ENCODE data around the gene HIP1R. TPM values are rescaled to one million over a fixed set of nuclear protein-coding genes. Genes with fewer than 3 reads are reported as not detected.

The HIP1R gene
- total RNA-seq, 1 donor from 2014 or later, result 61.1 TPM

DNA sequence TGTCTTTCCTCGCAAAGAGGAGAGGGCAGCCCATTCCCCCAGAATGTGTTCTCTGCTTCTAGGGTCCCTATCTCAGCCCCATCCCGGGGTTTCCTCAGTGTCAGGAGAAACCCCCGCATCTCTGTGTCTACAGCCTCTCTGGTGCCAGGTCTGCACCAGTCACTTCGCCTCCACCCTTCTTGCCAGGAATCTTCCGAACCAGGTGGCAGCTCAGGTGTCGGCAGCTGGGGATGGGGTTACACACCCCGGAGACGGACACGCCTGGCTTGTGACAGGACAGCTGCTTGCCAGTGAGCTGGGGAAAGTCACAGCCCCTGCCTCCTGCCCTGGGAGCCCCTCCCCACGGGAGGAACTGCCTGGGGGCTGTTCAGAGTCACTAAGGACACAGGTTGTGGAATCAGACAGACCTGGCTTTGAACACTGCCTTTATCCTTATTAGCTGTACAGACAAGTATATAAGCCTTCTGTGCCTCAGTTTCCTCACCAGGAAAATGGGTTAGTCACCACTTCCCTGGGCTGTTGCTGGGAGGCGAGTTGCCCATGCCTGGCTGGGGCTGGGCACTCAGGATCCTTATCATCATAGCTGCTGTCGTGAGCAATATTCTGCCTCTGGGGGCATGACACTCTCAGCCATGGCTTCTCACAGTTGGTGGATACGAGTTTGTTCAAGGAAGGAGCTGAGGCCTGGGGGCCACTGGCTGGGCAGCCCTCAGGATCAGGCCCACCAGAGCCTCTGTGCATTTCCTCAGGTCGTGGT, 10.8 kb downstream of the HIP1R start:
- Mint-ChIP-seq H3K4me1 (ENCODE audit: low read depth) (peaks cover 8% of the 10 kb centered on the region), H3K27ac (no peak overlapping the region), H3K4me3 (ENCODE audit: low read depth) (no peak overlapping the region), H3K9me3 (ENCODE audit: low read depth) (no peaks in the 10 kb centered on the region), H3K36me3 (ENCODE audit: insufficient read depth) (peaks cover 5% of the 10 kb centered on the region), H3K27me3 (no peaks in the 10 kb centered on the region)
- DNase-seq (ENCODE audit: low spot score, unreplicated experiment), result no peak
- TF ChIP-seq, protein P1, sequence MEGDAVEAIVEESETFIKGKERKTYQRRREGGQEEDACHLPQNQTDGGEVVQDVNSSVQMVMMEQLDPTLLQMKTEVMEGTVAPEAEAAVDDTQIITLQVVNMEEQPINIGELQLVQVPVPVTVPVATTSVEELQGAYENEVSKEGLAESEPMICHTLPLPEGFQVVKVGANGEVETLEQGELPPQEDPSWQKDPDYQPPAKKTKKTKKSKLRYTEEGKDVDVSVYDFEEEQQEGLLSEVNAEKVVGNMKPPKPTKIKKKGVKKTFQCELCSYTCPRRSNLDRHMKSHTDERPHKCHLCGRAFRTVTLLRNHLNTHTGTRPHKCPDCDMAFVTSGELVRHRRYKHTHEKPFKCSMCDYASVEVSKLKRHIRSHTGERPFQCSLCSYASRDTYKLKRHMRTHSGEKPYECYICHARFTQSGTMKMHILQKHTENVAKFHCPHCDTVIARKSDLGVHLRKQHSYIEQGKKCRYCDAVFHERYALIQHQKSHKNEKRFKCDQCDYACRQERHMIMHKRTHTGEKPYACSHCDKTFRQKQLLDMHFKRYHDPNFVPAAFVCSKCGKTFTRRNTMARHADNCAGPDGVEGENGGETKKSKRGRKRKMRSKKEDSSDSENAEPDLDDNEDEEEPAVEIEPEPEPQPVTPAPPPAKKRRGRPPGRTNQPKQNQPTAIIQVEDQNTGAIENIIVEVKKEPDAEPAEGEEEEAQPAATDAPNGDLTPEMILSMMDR (IDR thresholded peaks at IDR 0.05; ENCODE audit: unreplicated experiment), result no peak

DNA sequence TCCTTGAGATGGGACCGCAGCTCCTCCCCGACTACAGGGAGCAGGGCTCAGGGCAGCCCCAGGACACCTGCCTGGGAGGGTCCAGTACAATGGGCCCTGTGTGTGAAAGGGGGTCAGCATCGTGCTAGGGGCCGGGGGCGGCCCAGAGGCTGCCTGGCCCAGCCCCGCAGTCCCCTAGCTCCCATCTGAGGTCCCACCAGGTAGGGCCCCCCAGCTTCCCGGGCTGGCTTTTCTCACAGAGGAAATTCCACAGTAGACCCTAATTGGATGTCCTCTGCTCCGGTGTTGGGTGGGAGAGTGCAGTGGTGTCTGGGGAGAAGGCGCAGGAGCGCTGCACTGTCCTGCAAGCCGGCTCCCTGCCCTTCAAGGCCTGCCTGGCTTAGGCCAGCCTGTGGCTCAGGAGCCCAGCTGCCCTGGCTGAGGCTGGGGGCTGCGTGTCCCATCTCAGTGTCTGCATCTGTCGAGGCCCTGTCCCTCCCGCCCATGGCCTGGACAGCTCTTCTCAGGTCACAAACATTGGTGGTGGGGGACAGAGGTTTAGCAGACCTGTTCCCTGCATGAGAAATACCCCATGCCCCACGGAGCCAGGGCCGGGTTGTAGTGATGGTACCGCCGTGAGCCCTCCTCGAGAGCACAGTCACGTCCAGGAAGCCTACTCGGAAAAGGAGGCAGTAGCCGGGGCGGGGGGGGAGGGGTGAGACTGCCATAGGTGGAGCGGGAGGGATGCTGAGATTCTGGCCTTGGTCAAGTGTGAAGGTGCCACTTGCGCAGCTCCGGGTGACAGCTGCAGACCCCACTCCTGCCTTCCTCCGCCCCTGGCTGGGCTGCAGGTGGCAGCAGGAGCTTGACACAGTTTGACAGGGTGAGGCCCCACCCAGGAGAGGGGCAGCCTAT, 11.6 kb downstream of the HIP1R start:
- Mint-ChIP-seq H3K27me3 (no peaks in the 10 kb centered on the region), H3K27ac (no peak overlapping the region), H3K36me3 (ENCODE audit: insufficient read depth) (peaks cover 5% of the 10 kb centered on the region), H3K4me1 (ENCODE audit: low read depth) (peaks cover 4% of the 10 kb centered on the region), H3K9me3 (ENCODE audit: low read depth) (no peaks in the 10 kb centered on the region), H3K4me3 (ENCODE audit: low read depth) (no peak overlapping the region)
- TF ChIP-seq, protein P1 (IDR thresholded peaks at IDR 0.05; ENCODE audit: unreplicated experiment), result no peak
- no peak for DNase-seq (ENCODE audit: low spot score, unreplicated experiment)

DNA sequence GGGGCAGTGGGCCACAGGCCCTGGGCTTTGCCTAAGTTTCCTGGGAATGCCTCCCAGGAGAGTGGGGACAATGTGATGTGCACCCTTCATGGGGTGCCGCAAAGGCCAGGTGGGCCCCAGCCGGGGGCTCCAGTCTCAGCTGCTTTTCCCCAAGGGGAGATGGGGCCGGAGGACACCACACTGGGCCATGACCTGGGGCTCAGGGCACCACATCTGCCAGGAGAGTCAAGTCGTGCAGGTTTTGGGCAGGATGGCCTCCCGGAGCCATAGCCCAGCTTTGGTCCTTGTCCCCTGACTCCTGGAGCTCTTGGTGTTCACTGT, 12.2 kb downstream of the HIP1R start:
- TF ChIP-seq, protein P1 (IDR thresholded peaks at IDR 0.05; ENCODE audit: unreplicated experiment), result no peak
- Mint-ChIP-seq H3K36me3 (ENCODE audit: insufficient read depth) (peaks cover 5% of the 10 kb centered on the region), H3K4me1 (ENCODE audit: low read depth) (peaks cover 2% of the 10 kb centered on the region)

DNA sequence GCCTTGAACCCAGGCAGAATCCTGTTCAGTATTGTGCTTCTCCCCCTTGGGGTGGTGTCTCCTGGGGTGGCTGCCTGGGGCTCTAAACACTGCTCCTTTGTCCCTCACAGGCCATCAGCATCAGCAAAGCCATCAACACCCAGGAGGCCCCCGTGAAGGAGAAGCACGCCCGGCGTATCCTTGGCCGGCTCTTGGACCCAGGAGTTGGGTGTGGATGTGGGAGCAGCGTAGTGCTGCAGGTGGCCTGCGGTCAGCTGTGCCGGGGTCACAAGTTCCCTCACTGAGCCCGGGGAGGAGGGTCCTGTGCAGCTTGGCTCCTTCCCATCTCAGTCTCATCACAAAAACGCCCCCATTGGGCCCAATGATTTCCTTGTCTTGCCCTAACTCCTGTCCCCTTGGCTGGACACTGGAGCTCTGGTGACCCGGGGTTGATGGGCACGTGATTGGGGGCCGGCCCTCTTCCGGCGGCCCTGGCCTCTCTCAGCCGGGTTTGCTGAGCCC, 12.7 kb downstream of the HIP1R start:
- no peak for DNase-seq (ENCODE audit: low spot score, unreplicated experiment)
- no peaks in the 10 kb centered on the region for H3K9me3 Mint-ChIP-seq (ENCODE audit: low read depth)
- peaks cover 5% of the 10 kb centered on the region for H3K36me3 Mint-ChIP-seq (ENCODE audit: insufficient read depth)
- H3K27ac Mint-ChIP-seq, result no peak overlapping the region
- no peak overlapping the region for H3K4me3 Mint-ChIP-seq (ENCODE audit: low read depth)
- H3K4me1 Mint-ChIP-seq (ENCODE audit: low read depth), result peaks cover 2% of the 10 kb centered on the region
- TF ChIP-seq, protein P1 (IDR thresholded peaks at IDR 0.05; ENCODE audit: unreplicated experiment), result no peak
- no peaks in the 10 kb centered on the region for H3K27me3 Mint-ChIP-seq

More for the DNA sequence above, 12.2 kb downstream of the HIP1R start:
- Mint-ChIP-seq H3K4me3 (ENCODE audit: low read depth) (no peak overlapping the region), H3K27ac (no peak overlapping the region), H3K27me3 (no peaks in the 10 kb centered on the region), H3K9me3 (ENCODE audit: low read depth) (no peaks in the 10 kb centered on the region)
- no peak for DNase-seq (ENCODE audit: low spot score, unreplicated experiment)

All from progenitor cell of endocrine pancreas (in vitro differentiated cells).